NK-92 (cell line): ENCODE measurements around the gene HDLBP.
A peak's percentile ranks its signal among the peaks of the same experiment; 100 is the strongest.
"Not testable (repeated sequence)": the region's sequence is repeated elsewhere in the genome, so short reads cannot be mapped to it uniquely, and the experiment has no call there.

ENCODE experiments used
- DNase-seq: peaks from one replicate; lab custom pipeline; 2025; ENCODE audit not compliant: unreplicated experiment; lab: John Stamatoyannopoulos, UW

HDLBP gene

GRCh38 chr2:241330616-241330981, 15.1 kb upstream of the HDLBP start:
- DNase-seq = no peak

- no peak for DNase-seq
These were observed 14.5 kb upstream of the HDLBP start for GRCh38 chr2:241329669-241330615.

GRCh38 chr2:241325257-241325656, 9.8 kb upstream of the HDLBP start:
- no peak for DNase-seq

- no peak for DNase-seq
These were observed 9.3 kb upstream of the HDLBP start for GRCh38 chr2:241324775-241325174.

GRCh38 chr2:241323778-241324177, 8.3 kb upstream of the HDLBP start:
- no peak for DNase-seq

GRCh38 chr2:241321886-241322285, 6.4 kb upstream of the HDLBP start:
- no peak for DNase-seq

GRCh38 chr2:241321033-241321432, 5.6 kb upstream of the HDLBP start:
- no peak for DNase-seq

- no peak for DNase-seq
These were observed 4.9 kb upstream of the HDLBP start for GRCh38 chr2:241320394-241320793.

- not testable (repeated sequence) for DNase-seq
These were observed 3.4 kb upstream of the HDLBP start for GRCh38 chr2:241318830-241319229.

GRCh38 chr2:241317391-241317790, 1.9 kb upstream of the HDLBP start:
- no peak for DNase-seq

GRCh38 chr2:241316825-241317224, 1.4 kb upstream of the HDLBP start:
- DNase-seq = no peak

- no peak for DNase-seq
These were observed 583 bp upstream of the HDLBP start, which contains the start of gene SEPTIN2 for GRCh38 chr2:241315879-241316631. TSS of gene SEPTIN2 (plus strand) at chr2:241315925. CDS start at chr2:241324233, 8,308 bp downstream.

- DNase-seq = no peak
These were observed 1.0 kb downstream of the HDLBP start for GRCh38 chr2:241314226-241315092.

- no peak for DNase-seq
These were observed 1.9 kb downstream of the HDLBP start for GRCh38 chr2:241313543-241314095.

GRCh38 chr2:241312082-241312481, 3.4 kb downstream of the HDLBP start:
- no peak for DNase-seq

GRCh38 chr2:241310917-241311566, 4.4 kb downstream of the HDLBP start:
- no peak for DNase-seq

GRCh38 chr2:241309684-241310117, 5.8 kb downstream of the HDLBP start:
- DNase-seq = peak; percentile 24

- DNase-seq = no peak
These were observed 6.5 kb downstream of the HDLBP start for GRCh38 chr2:241308832-241309500.

GRCh38 chr2:241308267-241308666, 7.2 kb downstream of the HDLBP start:
- DNase-seq = no peak

- DNase-seq = no peak
These were observed 8.4 kb downstream of the HDLBP start for GRCh38 chr2:241307055-241307454.
